ENCODE results near the gene SIDT2.
"Not testable (repeated sequence)": the region's sequence is repeated elsewhere in the genome, so short reads cannot be mapped to it uniquely, and the experiment has no call there.

The SIDT2 gene

DNA sequence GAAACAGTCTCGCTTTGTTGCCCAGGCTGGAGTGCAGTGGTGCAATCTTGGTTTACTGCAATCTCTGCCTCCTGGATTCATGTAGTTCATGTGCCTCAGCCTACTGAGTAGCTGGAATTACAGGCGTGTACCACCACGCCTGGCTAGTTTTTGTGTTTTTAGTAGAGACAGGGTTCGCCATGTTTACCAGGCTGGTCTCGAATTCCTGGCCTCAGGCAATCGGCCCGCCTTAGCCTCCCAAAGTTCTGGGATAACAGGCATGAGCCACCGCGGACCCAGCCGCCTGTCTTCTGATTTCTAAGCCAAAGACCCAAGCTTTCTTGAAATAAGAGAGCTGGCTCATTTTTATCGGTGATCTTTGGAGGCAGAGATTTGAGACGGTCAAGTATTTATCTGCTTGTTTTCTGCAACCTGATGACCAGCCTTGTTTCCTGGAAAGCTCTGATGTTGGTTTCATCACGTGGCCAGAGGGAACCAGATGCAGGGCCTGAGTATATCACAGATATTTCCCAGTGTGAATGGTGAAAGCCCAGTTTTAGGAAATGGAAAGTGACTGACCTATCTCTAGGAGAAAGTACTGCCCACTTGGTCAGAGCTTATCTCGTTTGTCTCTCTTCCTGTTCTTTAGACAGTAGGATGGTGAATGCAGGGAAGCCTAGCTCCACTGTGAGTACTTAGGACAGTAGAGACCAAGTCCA, 5.7 kb upstream of the SIDT2 start:
- DNase-seq: no peak

DNA sequence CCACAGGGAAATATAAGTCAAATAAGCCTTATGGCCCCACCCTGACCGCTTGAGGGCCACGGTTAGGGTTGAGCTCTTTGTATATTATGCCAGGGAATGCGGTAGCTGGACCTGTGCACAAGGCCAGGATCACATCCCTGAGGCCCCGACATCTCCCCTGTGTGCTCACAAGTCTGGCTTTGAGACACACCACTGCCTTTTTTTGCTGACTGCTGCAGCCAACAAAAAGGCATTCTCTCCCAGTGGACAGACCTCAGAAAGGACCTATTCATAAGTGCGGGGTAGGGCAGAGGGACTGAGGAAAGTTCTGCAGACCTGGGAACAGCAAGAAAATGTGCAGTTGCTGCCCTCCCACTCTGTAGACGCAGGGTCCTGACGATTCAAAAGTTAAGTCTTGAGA, 3.4 kb upstream of the SIDT2 start:
- no peak for DNase-seq

DNA sequence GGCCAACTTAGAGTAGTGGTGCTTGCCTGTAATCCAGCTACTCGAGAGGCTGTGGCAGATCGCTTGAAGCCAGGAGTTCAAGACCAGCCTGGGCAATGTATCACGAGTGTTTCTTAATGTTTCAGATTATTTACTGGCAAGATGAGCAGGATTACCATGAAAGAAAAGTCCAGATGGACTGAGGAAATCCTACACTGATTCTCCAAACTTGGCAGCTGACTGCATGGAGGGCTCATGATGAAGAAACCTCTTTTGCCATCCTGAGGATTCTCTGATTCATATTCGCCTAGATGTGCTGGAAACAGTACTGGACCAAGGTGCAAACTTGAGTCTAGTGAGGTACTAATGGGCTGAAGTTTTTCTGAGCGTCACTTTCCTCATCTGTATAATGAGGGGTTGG, 2.8 kb upstream of the SIDT2 start:
- no peak for DNase-seq

DNA sequence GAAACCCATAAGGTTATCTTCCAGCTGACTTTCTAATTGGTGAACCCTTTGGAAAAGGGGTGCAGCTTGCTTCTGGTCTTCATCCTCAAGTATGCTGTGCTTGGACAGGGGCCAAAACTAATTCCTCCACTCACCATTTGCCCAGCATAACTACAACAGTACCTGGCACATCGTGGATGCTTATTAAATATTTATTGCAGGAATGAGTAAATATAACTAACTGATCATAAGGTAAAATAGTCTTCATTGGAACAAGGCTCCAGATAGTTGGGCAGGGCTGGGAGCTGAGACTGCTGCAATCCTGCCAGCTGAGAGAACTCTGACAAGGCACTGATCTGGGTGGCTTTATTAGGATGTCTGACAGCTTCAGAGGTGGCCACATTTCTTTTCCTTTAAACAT, 2.4 kb upstream of the SIDT2 start:
- no peak for DNase-seq

DNA sequence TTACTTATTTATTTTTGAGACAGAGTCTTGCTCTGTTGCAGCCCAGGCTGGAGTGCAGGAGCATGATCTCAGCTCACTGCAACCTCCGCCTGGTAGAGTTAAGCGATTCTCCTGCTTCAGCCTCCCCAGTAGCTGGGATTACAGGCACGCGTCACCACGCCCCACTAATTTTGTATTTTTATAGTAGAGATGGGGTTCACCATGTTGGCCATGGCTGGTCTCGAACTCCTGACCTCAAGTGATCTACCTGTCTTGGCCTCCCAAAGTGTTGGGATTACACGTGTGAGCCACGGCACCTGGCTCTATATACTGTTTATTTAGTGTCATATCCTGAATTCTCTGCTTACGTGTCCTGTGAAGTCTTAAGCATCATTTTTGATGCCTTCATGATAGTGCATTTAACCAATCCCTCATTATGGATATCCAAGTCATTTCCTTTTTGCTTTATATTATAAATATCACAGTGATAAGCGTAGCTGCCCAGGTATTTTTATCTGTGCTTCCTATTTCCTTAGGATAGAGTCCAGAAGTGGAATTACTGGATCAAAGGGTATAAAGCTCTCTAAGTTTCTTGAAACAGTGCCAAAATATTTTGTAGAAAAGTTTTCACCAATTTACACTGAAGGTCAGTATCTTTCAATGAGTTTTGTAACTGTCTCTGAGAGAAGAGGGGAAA, 871 bp upstream of the SIDT2 start:
- DNase-seq: no peak

DNA sequence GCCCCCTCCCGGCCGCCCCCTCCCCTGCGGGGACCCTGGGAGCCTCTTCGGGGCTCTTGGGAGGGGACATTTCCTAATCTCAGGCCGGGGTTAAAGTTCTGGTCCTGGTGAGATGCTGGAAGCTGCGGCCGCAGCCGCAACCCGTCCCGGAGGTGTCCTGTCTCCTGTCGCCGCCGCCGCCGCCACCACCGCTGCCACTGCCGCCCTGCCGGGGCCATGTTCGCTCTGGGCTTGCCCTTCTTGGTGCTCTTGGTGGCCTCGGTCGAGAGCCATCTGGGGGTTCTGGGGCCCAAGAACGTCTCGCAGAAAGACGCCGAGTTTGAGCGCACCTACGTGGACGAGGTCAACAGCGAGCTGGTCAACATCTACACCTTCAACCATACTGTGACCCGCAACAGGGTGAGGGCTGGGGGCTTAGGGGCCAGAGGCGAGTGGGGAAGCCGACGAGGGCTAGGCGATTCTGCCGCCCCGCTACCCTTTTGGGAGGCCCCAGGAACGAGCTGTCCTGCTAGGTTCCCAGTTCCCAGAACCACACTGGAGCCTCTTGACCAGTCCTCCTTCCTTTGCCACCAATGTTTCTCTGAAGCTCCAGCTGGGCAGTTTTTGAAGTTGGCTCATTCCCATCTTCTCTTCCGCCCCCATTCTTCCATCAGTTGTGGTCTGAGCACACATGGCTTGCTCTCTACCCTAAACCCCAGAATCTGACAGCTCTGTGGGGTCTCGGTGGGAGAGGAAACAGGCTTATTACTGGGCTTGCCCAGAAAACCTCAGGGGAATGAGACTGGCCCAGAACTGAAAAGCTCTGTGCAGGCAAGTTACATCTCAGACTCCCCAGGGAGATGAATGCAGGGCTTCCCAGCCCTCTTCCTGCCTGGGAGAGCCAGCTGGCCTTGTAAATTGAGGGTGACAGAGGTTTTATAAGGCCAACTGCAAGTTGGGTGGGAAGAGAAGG, 781 bp downstream of the SIDT2 start:
- DNase-seq: peak; percentile 57

DNA sequence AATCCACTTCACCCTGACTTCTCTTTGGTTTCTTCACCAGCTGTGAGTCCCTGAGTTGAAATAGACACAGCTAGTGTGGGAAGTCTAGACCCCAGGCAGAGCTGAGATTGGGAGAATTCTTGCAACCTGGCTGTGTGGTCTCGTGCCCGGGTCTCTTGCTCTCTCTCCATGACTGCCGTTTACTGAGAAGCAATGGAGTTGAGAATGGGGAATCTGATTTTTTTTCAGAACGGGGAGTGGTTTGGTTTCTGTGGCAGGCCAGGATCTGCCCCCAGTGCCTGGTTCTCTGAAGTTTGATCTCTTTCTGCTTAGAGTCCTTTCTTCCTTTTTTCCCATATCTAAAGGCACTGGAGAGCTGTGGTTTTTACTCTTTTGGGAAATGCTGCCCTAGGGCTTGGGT, 1.5 kb downstream of the SIDT2 start:
- DNase-seq: no peak

DNA sequence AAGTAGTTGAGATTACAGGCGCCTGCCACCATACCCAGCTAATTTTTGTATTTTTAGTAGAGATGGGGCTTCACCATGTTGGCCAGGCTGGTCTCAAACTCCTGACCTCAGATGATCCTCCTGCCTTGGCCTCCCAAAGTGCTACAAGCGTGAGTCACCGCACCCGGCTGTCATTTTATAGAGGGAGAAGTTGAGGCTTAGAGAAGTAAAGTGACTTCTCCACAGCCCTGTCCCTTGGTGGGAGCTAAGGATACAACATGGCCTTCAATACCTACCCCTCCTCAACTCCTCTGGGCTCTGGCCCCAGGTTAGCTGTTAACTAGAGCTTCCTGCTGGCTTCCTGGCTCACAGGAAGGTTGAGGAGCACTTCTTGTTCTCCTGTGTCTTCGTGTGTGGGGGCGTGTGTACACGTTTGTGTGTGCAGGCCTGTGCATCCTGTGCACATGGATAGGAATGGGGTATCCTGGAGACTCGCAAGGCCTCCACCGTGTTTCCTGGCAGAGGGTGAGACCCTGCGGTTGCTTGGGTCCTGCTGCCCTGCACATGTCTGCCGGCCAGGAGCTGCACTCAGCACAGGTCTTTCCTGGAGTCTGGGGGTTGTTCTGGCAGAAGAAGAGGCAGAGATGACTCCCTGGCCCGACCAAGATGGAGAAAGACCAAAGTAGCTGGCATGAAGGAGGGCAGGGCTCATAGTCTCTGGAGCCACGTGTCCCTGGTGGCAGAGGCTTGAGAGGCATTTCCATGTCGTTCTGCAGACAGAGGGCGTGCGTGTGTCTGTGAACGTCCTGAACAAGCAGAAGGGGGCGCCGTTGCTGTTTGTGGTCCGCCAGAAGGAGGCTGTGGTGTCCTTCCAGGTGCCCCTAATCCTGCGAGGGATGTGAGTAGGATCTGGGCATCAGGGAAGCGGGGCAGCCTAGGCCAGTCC, 2.4 kb downstream of the SIDT2 start:
- DNase-seq: no peak

DNA sequence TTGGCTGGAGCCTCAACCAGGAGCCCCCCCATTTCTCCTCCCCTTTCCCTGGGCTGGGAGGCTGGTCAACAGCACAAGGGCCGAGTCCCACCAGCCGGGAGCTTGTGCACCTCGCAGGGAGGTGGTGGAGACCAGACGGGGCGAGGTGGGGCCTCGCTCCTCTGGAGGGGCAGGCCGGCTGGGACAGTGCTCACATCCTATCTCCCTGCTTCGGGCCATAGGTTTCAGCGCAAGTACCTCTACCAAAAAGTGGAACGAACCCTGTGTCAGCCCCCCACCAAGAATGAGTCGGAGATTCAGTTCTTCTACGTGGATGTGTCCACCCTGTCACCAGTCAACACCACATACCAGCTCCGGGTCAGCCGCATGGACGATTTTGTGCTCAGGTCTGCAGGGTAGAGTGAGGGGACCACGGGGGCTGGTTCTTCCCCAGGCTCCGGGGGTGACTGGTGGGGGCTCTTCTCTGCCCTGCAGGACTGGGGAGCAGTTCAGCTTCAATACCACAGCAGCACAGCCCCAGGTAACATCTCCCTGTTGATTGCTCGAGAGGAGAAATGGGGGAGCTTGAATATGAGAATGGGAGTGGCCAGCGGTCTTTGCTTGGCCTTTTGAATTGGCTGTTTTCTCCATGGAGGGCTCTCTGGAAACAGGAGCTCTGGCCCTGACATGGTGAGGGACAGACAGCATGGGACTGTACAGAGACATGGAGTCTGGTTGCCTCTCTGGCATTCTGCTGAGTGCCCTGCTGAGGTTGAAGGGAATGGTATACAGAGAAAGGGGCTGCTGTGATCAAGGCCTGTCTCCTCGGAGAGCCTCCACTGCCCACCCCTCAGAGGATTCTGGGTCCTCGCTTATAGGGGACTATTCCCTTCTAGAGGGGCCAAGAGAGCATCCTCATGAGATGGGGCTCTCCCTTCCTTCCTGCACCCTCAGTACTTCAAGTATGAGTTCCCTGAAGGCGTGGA, 3.3 kb downstream of the SIDT2 start:
- DNase-seq: no peak

DNA sequence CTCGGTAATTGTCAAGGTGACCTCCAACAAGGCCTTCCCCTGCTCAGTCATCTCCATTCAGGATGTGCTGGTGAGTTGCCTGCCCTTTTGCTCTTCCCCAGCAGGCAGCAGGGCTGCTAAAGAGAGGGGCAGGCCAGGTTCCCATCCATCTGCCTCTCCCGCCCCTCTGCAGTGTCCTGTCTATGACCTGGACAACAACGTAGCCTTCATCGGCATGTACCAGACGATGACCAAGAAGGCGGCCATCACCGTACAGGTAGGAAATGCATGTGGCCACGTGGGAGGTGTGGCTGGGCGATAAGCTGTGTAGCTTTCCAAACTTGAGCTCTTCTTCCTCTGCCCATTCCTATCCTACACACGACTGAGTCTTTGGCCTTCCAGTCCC, 4.0 kb downstream of the SIDT2 start:
- DNase-seq: no peak

DNA sequence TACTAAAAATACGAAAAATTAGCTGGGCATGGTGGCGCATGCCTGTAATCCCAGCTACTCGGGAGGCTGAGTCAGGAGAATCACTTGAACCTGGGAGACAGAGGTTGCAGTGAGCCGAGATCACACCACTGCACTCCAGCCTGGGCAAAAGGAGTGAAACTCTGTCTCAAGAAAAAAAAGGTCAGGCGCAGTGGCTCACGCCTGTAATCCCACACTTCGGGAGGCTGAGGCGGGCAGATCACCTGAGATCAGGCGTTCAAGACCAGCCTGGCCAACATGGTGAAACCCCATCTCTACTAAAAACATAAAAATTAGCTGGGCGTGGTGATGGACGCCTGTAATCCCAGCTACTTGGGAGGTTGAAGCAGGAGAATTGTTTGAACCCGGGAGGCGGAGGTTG, 4.6 kb downstream of the SIDT2 start:
- not testable (repeated sequence) for DNase-seq

DNA sequence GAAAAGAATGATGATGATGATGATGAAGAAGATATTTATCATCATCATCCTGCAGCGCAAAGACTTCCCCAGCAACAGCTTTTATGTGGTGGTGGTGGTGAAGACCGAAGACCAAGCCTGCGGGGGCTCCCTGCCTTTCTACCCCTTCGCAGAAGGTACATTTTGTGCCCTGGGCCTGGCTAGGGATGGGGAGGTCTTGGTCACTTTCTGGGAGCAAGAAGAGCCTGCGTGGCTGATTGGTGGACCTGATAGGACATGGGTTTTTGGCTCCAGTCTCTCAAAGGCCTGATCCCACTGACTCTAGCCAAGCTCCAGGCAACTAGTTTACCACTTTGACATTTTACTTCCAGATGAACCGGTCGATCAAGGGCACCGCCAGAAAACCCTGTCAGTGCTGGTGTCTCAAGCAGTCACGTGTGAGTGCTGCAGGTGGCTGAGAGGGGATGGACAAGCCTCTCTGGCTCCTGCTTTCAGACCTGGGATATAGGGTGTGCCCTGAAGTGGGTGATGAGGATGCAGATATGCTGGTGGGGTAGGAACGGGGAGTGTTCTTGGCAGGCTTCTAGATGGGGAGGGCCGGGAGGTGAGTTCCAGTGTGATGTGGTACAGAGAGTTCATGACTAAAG, 5.3 kb downstream of the SIDT2 start:
- no peak for DNase-seq

DNA sequence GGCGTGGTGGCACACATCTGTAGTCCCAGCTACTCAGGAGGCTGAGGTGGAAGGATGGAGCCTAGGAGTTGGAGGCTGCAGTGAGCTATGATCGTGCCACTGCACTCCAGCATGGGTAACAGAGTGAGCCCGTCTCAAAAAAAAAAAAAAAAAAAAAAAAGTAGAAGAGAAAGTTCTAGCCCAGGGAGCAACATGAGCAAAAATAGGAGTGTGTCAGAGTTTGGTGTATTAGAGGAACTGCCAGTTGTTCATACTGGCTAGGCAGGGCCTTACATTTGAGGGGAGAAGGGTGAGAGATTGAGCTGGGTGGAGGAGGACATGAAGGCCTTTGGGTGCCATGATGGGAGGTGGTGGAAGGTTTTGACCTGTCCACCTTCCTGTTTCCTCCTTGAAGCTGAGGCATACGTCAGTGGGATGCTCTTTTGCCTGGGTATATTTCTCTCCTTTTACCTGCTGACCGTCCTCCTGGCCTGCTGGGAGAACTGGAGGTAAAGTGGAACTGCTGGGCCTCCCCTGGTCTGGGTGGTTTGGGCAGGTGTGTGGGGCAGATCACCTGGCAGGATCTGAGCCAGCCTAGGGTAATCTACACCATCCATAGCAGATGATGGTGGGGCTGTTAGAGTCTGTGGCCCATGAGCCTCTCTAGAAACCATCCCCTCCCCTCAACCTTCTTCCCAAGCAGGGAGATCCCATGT, 7.3 kb downstream of the SIDT2 start:
- DNase-seq: no peak

DNA sequence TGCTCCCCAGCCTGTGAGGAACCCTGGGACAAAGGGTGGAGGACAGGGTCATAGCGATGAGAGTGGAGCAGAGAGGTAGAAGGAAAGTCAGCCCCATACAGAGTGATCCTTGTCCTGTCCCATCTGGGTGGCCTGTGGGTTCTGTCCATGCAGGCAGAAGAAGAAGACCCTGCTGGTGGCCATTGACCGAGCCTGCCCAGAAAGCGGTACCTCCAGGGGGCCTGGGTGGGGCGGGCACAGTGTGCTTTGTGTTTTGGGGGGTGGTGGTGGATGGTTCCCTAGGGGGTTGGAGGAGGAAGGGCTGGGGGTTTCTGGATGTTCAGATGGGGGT, 7.9 kb downstream of the SIDT2 start:
- no peak for DNase-seq

DNA sequence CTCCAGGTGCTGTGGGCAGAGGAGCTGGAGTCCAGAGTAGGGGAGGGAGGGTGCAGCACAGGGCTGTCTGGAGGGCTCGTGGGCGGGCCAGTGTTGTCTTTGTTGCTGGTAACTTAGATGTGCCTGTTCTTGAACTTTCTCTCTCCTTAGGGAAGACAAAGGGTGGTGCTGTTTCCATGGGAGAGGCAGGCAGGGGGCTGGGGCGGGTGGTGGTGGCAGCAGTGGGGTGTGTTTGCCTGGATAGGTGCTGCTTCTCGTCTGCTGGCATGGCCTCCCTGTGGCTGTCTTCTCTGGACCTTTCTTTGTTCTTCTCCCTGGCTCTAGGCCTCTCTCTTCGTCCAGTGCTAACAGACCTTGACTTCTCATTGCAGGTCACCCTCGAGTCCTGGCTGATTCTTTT, 8.5 kb downstream of the SIDT2 start:
- DNase-seq: no peak

DNA sequence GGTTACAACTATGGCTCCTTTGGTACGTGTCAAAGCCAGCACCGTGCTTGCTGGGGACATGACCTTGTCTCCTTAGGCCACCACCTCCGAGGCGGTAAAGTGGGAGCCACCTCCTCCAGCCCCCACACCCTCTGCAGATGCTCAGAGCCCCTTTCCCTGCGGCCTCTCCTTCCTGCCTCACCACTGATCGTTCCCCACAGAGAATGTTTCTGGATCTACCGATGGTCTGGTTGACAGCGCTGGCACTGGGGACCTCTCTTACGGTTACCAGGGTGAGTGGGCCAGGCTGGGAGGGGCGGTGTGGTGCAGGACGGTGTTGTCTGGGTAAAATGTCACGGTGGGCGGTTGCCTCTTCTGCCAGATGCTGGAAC, 8.9 kb downstream of the SIDT2 start:
- DNase-seq: no peak

DNA sequence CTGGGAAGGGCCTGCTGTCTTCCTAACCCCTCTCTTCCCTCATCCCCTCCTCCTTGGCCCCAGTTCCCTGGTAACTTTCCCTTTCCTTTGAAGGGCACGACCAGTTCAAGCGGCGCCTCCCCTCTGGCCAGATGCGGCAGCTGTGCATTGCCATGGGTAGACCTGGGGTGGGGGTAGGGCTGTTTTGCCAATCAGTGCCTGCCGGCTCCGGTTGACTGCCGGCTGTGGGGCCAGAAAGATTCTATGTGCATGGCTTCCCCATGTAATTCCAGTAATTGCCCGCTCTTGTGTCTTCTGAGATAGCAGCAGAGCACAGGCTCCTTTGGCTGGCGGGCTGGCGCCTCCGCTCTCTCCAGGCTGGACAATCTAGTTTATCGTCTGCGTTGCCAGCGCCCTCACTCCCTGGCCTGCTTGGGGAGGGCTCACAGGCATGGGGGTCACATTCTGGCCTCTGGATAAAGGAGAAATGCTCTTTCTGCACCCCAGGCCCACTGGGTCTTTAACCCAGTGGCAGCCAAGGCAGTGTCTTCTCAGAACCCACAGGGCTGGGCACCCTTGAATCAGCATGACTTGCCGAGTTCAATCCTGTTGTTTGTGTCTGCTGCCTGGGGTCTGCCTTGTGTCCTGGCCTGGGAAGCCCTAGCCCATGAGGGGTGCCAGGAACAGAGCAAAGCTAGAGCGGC, 9.4 kb downstream of the SIDT2 start:
- DNase-seq: no peak

DNA sequence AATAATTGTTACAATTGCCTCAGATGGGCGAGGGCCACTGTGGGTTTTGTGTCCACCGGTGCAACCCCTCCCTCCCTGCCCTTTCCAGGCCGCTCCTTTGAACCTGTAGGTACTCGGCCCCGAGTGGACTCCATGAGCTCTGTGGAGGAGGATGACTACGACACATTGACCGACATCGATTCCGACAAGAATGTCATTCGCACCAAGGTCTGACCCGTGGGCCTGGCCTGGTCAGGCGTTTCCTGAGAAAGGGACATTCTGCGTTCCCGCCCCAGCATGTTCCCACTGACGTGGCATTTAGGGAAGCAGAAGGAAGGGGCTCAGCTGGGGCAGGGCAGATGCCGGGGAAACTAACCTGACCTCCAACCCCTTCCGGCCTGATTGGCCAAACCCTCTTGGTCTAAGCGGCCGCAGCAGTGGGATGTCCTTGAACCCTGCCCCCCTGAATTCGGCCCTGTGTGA, 10.1 kb downstream of the SIDT2 start:
- DNase-seq: no peak

DNA sequence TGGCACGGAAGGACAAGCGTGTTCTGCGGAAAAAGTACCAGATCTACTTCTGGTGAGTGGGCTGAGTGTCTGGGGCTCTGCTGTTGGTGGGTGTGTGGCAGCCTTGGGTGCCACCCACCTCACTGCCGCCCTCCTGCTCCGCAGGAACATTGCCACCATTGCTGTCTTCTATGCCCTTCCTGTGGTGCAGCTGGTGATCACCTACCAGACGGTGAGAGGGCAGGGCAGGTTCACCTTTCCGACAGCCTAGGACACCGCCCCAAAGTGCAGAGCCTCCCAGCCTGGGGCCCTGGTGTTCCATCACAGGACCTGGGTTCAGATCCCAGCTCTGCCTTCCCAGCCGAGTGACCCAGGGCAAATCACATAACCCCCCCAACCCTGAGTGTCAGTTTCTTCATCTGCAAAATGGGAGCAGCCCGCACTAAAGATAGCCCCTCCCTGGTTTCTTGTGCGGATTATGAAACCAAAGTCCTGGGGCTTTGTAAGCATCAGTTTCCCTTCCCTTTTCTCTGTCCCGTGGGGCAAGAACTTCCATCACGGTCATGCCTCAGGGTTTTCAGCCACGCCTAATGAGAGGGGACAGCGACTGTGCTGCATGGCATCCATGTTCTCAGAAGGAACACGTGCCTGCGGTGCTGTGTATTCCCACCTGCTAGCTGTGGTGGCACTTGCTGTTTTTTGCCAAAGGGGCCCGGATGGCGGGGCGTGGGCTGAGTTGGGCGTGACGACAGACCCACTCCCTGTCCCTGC, 10.8 kb downstream of the SIDT2 start:
- DNase-seq: no peak
